Measurements from ENCODE around the gene DAO. TPM values are rescaled to one million over a fixed set of nuclear protein-coding genes. Genes with fewer than 3 reads are reported as not detected.

The DAO gene
- total and polyA plus RNA-seq, 12 donors, result not detected

- TF ChIP-seq POLR2A (IDR thresholded peaks at IDR 0.05), result no peak
- TF ChIP-seq CTCF (IDR thresholded peaks at IDR 0.05), result no peak
- Histone ChIP-seq H3K27ac (no peak overlapping the region), H3K27me3 (no peaks in the 10 kb centered on the region), H3K36me3 (replicated peaks in 1 of 2) (no peaks in the 10 kb centered on the region), H3K4me1 (replicated peaks in 1 of 2) (no peaks in the 10 kb centered on the region), H3K4me3 (no peak overlapping the region), H3K9me3 (replicated peaks in 1 of 3) (no peaks in the 10 kb centered on the region)
- 64 to 80% (median 74%) methylated on average over 5 of the region's 5 CpGs for WGBS, 4 donors
- intact Hi-C loops (cut with DNase I), result no loop called here
- no peak for DNase-seq
These were observed 36.4 kb downstream of the DAO start for GRCh38 chr12:108916336-108916735.

- 64 to 77% (median 69%) methylated on average over 2 of the region's 2 CpGs for WGBS, 4 donors
- Histone ChIP-seq H3K36me3 (replicated peaks in 1 of 2) (no peaks in the 10 kb centered on the region), H3K27ac (no peak overlapping the region), H3K9me3 (replicated peaks in 1 of 3) (no peaks in the 10 kb centered on the region), H3K4me1 (replicated peaks in 1 of 2) (no peaks in the 10 kb centered on the region), H3K4me3 (no peak overlapping the region), H3K27me3 (no peaks in the 10 kb centered on the region)
- intact Hi-C loops (cut with DNase I), result no loop called here
- DNase-seq, result no peak
- TF ChIP-seq CTCF (IDR thresholded peaks at IDR 0.05), result no peak
- no peak for TF ChIP-seq POLR2A (IDR thresholded peaks at IDR 0.05)
These were observed 38.3 kb downstream of the DAO start for GRCh38 chr12:108918206-108918605.

- TF ChIP-seq POLR2A (IDR thresholded peaks at IDR 0.05) (no peak), CTCF (IDR thresholded peaks at IDR 0.05) (no peak)
- Histone ChIP-seq H3K4me3 (no peak overlapping the region), H3K27ac (no peak overlapping the region), H3K9me3 (replicated peaks in 1 of 3) (no peaks in the 10 kb centered on the region), H3K4me1 (replicated peaks in 1 of 2) (no peaks in the 10 kb centered on the region), H3K27me3 (no peaks in the 10 kb centered on the region), H3K36me3 (replicated peaks in 1 of 2) (no peaks in the 10 kb centered on the region)
- 79 to 95% (median 94%) methylated on average over 3 of the region's 3 CpGs for WGBS, 4 donors
- DNase-seq, result no peak
- intact Hi-C loops (cut with DNase I), result no loop called here
These were observed 39.2 kb downstream of the DAO start for GRCh38 chr12:108918960-108919642.

GRCh38 chr12:108921946-108922345 is 42.1 kb downstream of the DAO start:
- Histone ChIP-seq H3K36me3 (replicated peaks in 1 of 2) (no peaks in the 10 kb centered on the region), H3K27me3 (no peaks in the 10 kb centered on the region), H3K4me3 (no peak overlapping the region), H3K9me3 (replicated peaks in 1 of 3) (no peaks in the 10 kb centered on the region), H3K4me1 (replicated peaks in 1 of 2) (no peaks in the 10 kb centered on the region), H3K27ac (no peak overlapping the region)
- WGBS, 4 donors, result 43 to 76% (median 67%) methylated on average over 2 to 3 of the region's 3 CpGs
- no peak for DNase-seq
- TF ChIP-seq POLR2A (IDR thresholded peaks at IDR 0.05), result no peak
- no peak for TF ChIP-seq CTCF (IDR thresholded peaks at IDR 0.05)
- intact Hi-C loops (cut with DNase I), result no loop called here
